SU-DHL-6 (cell line): ENCODE results near the gene PACS2.

ENCODE experiments used
- H2AFZ ChIP-seq: fragments of 200-600 bp; sonication (generic); 2 replicates; pipeline ENCODE4 v1.6.1; 2014; ENCODE audit warnings: low read depth, mild to moderate bottlenecking, moderate library complexity, mixed read lengths, antibody characterized with exemption, low read length; ENCODE audit not compliant: severe bottlenecking
- H3F3A ChIP-seq: fragments of 200-600 bp; shearing (Covaris generic); 2 replicates; pipeline ENCODE4 v1.6.0; 2016; ENCODE audit warnings: antibody characterized with exemption, mild to moderate bottlenecking; ENCODE audit not compliant: insufficient read depth
- H3K27ac ChIP-seq: fragments of 200-600 bp; sonication (generic); 2 replicates; pipeline ENCODE4 v1.5.1; 2016; ENCODE audit warnings: low read depth, mild to moderate bottlenecking, low read length, moderate library complexity, mixed read lengths
- H3K27me3 ChIP-seq: fragments of 200-600 bp; sonication (generic), shearing (Covaris generic); 2 replicates; pipeline ENCODE4 v1.6.0; 2014; ENCODE audit warnings: mild to moderate bottlenecking, low read length
- H3K36me3 ChIP-seq: fragments of 200-600 bp; sonication (generic); 2 replicates; pipeline ENCODE4 v1.6.1; 2014; ENCODE audit warnings: mild to moderate bottlenecking, low read length, mixed read lengths
- H3K4me2 ChIP-seq: fragments of 300-600, 200-600 bp; shearing (Covaris generic), sonication (generic); 2 replicates; pipeline ENCODE4 v1.6.0; 2014; ENCODE audit warnings: low read length, low read depth, mild to moderate bottlenecking; ENCODE audit not compliant: poor library complexity, severe bottlenecking
- H3K4me3 ChIP-seq: fragments of 200-600 bp; sonication (generic); 2 replicates; pipeline ENCODE4 v1.5.1; 2014; ENCODE audit warnings: antibody characterized with exemption, low read length, mild to moderate bottlenecking, mixed read lengths; ENCODE audit not compliant: insufficient read depth, poor library complexity, severe bottlenecking
- H3K79me2 ChIP-seq: fragments of 200-600 bp; sonication (generic); 2 replicates; pipeline ENCODE4 v1.6.1; 2014; ENCODE audit warnings: mild to moderate bottlenecking, low read length, moderate library complexity; ENCODE audit not compliant: insufficient read depth
- H3K9ac ChIP-seq: fragments of 200-600 bp; sonication (generic); 2 replicates; pipeline ENCODE4 v1.7.0; 2014; ENCODE audit warnings: mild to moderate bottlenecking, low read length
- H3K9me2 ChIP-seq: fragments of 200-600 bp; sonication (generic); replicated peaks from 2 replicates; pipeline ENCODE4 v1.6.1; 2014; ENCODE audit warnings: low read length; ENCODE audit not compliant: insufficient read depth
- H3K9me3 ChIP-seq: fragments of 200-600 bp; sonication (generic); 2 replicates; pipeline ENCODE4 v1.6.1; 2014; ENCODE audit warnings: low read length, mixed read lengths; ENCODE audit not compliant: insufficient read depth
- H4K20me1 ChIP-seq: fragments of 200-600 bp; sonication (generic); 2 replicates; pipeline ENCODE4 v1.6.1; 2014; ENCODE audit warnings: low read depth, mild to moderate bottlenecking, antibody characterized with exemption, low read length, moderate library complexity, mixed read lengths
- CTCF ChIP-seq: fragments of 200-600 bp; sonication (generic); IDR thresholded peaks from one replicate; pipeline ENCODE4 v1.5.1; 2017; ENCODE audit warnings: antibody characterized with exemption, mild to moderate bottlenecking, low read length, moderate library complexity; ENCODE audit not compliant: insufficient read depth, poor library complexity, severe bottlenecking
- EZH2phosphoT487 ChIP-seq: fragments of 200-600 bp; sonication (generic), shearing (Covaris generic); conservative IDR thresholded peaks from 2 replicates; pipeline ENCODE4 v1.6.1; 2018; ENCODE audit warnings: mild to moderate bottlenecking, antibody characterized with exemption, low read length, moderate library complexity, mixed read lengths

PACS2 gene

GRCh38 chr14:105367116-105368031 lies 52.8 kb downstream of the PACS2 start:
- Histone ChIP-seq H3K27ac (no peak overlapping the region), H2AFZ (no peak overlapping the region), H3K4me3 (no peak overlapping the region), H3F3A (peaks cover 7% of the 10 kb centered on the region; the same call in 1 of the 2 replicates), H3K27me3 (no peaks in the 10 kb centered on the region), H3K4me2 (no peak overlapping the region), H3K79me2 (no peaks in the 10 kb centered on the region), H3K36me3 (no peaks in the 10 kb centered on the region), H3K9me3 (no peaks in the 10 kb centered on the region), H4K20me1 (no peaks in the 10 kb centered on the region), H3K9ac (no peak overlapping the region), H3K9me2 (no peaks in the 10 kb centered on the region)
- TF ChIP-seq EZH2phosphoT487 (no peak), CTCF (no peak)

DNA sequence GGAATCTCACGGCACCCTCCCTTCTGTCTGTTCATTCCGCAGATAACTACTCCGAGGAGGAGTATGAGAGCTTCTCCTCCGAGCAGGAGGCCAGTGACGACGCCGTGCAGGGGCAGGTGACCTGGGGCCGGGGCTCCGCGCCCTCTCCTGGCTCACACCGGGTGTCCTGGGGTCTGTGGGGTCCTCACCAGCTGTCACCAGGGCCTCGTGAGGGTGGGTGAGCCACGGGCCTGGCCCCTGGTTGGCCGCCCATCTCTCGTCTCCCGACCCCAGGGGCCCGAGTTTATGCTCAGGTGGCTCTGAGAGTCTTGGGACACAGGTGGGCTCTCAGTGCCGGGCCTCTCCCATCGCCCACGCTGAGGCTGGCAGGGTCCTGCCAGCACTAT lies 53.5 kb downstream of the PACS2 start:
- H3K9me2 ChIP-seq = no peaks in the 10 kb centered on the region
- no peaks in the 10 kb centered on the region for H4K20me1 ChIP-seq
- TF ChIP-seq EZH2phosphoT487 = no peak
- no peak for TF ChIP-seq CTCF
- H3K4me3 ChIP-seq = no peak overlapping the region
- H3K27me3 ChIP-seq = no peaks in the 10 kb centered on the region
- no peak overlapping the region for H3K9ac ChIP-seq
- no peak overlapping the region for H2AFZ ChIP-seq
- H3K9me3 ChIP-seq = no peaks in the 10 kb centered on the region
- H3K4me2 ChIP-seq = no peak overlapping the region
- no peak overlapping the region for H3K27ac ChIP-seq
- no peaks in the 10 kb centered on the region for H3K79me2 ChIP-seq
- H3K36me3 ChIP-seq = no peaks in the 10 kb centered on the region
- H3F3A ChIP-seq = peaks cover 7% of the 10 kb centered on the region; the same call in 1 of the 2 replicates

DNA sequence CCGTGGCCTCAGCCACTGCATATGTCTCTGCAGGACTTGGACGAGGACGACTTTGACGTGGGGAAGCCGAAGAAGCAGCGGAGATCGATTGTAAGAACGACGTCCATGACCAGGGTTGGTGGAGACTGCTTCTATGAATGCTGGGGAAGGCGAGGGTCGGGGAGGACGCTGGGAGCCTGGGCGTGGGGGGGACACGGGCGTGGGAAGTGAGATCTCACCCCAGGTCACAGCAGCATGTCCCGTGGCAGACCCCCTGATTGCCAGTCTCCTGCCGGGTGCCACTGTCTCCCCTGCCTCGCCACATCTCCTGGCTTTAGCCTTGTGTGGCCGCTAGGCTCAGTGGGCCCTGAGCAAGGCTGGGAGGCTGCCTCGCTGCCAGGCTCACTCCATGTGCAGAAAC lies 53.9 kb downstream of the PACS2 start:
- Histone ChIP-seq H3K27ac (no peak overlapping the region), H3F3A (peaks cover 6% of the 10 kb centered on the region; the same call in 1 of the 2 replicates), H2AFZ (no peak overlapping the region), H3K79me2 (no peaks in the 10 kb centered on the region), H3K9me3 (no peaks in the 10 kb centered on the region), H3K4me3 (no peak overlapping the region), H3K9me2 (no peaks in the 10 kb centered on the region), H4K20me1 (no peaks in the 10 kb centered on the region), H3K27me3 (no peaks in the 10 kb centered on the region), H3K9ac (no peak overlapping the region), H3K4me2 (no peak overlapping the region), H3K36me3 (no peaks in the 10 kb centered on the region)
- TF ChIP-seq CTCF (no peak), EZH2phosphoT487 (no peak)
